ENCODE data around the gene CKAP5.

CKAP5 gene

GRCh38 chr11:46695345-46696211 lies 150.5 kb downstream of the CKAP5 start:
- ChIA-PET CTCF (no interaction called here), POLR2A (no interaction called here)
- DNase-seq (ENCODE audit: extremely low spot score), result no peak
- no peak for TF ChIP-seq FOXK2 (IDR thresholded peaks at IDR 0.05)
- TF ChIP-seq HDGF (IDR thresholded peaks at IDR 0.05; ENCODE audit: borderline replicate concordance), result no peak
- TF ChIP-seq TARDBP (IDR thresholded peaks at IDR 0.05), result no peak
- no peak for TF ChIP-seq PKNOX1 (IDR thresholded peaks at IDR 0.05)
- no peak for TF ChIP-seq NFRKB (IDR thresholded peaks at IDR 0.05)
- TF ChIP-seq FOXM1 (IDR thresholded peaks at IDR 0.05; ENCODE audit: borderline replicate concordance), result no peak
- no peak for TF ChIP-seq ELF4 (IDR thresholded peaks at IDR 0.05)
- TF ChIP-seq SP1 (IDR thresholded peaks at IDR 0.05), result no peak

- TF ChIP-seq BHLHE40 (IDR thresholded peaks at IDR 0.05; ENCODE audit: borderline replicate concordance) (no peak), ELF4 (IDR thresholded peaks at IDR 0.05) (no peak), L3MBTL2 (conservative IDR thresholded peaks at IDR 0.05) (no peak), CTBP1 (IDR thresholded peaks at IDR 0.05; ENCODE audit: borderline replicate concordance) (no peak), ZNF384 (IDR thresholded peaks at IDR 0.05) (no peak), FOXM1 (IDR thresholded peaks at IDR 0.05; ENCODE audit: borderline replicate concordance) (no peak), LEF1 (IDR thresholded peaks at IDR 0.05; ENCODE audit: borderline replicate concordance) (no peak), HDGF (IDR thresholded peaks at IDR 0.05; ENCODE audit: borderline replicate concordance) (no peak), SP1 (IDR thresholded peaks at IDR 0.05) (no peak), NFRKB (IDR thresholded peaks at IDR 0.05) (no peak), PKNOX1 (IDR thresholded peaks at IDR 0.05) (no peak), TARDBP (IDR thresholded peaks at IDR 0.05) (no peak), FOXK2 (IDR thresholded peaks at IDR 0.05) (no peak), FOXA1 (IDR thresholded peaks at IDR 0.05) (no peak), SUZ12 (IDR thresholded peaks at IDR 0.05) (no peak)
- ChIA-PET POLR2A (no interaction called here), CTCF (no interaction called here)
- no peak for DNase-seq (ENCODE audit: extremely low spot score)
These were observed 151.5 kb downstream of the CKAP5 start for GRCh38 chr11:46694607-46695006.

GRCh38 chr11:46694072-46694471 lies 152.0 kb downstream of the CKAP5 start:
- DNase-seq (ENCODE audit: extremely low spot score), result no peak
- TF ChIP-seq CTBP1 (IDR thresholded peaks at IDR 0.05; ENCODE audit: borderline replicate concordance), result no peak
- TF ChIP-seq FOXM1 (IDR thresholded peaks at IDR 0.05; ENCODE audit: borderline replicate concordance), result no peak
- no peak for TF ChIP-seq ELF4 (IDR thresholded peaks at IDR 0.05)
- TF ChIP-seq L3MBTL2 (conservative IDR thresholded peaks at IDR 0.05), result no peak
- TF ChIP-seq ARNT (IDR thresholded peaks at IDR 0.05), result no peak
- no peak for TF ChIP-seq FOXK2 (IDR thresholded peaks at IDR 0.05)
- TF ChIP-seq PKNOX1 (IDR thresholded peaks at IDR 0.05), result no peak
- no peak for TF ChIP-seq HDGF (IDR thresholded peaks at IDR 0.05; ENCODE audit: borderline replicate concordance)
- no peak for TF ChIP-seq NFRKB (IDR thresholded peaks at IDR 0.05)
- no peak for TF ChIP-seq ZNF384 (IDR thresholded peaks at IDR 0.05)
- no peak for TF ChIP-seq FOXA1 (IDR thresholded peaks at IDR 0.05)
- no peak for TF ChIP-seq TARDBP (IDR thresholded peaks at IDR 0.05)
- TF ChIP-seq SUZ12 (IDR thresholded peaks at IDR 0.05), result no peak
- no peak for TF ChIP-seq LEF1 (IDR thresholded peaks at IDR 0.05; ENCODE audit: borderline replicate concordance)
- TF ChIP-seq SP1 (IDR thresholded peaks at IDR 0.05), result no peak
- TF ChIP-seq BHLHE40 (IDR thresholded peaks at IDR 0.05; ENCODE audit: borderline replicate concordance), result no peak
- CTCF ChIA-PET, result interaction anchor here (0.6 kb wide), 1 partner anchor 371 kb away, joined by 5 read pairs; no protein-coding TSS in a partner anchor
- POLR2A ChIA-PET, result no interaction called here

- POLR2A ChIA-PET, result interaction anchor here (0.6 kb wide), 1 partner anchor 100 kb away, joined by 3 read pairs; the partner anchor contains the start of gene AMBRA1
- no peak for DNase-seq (ENCODE audit: extremely low spot score)
- CTCF ChIA-PET, result interaction anchor here (0.6 kb wide), 1 partner anchor 370 kb away, joined by 5 read pairs; no protein-coding TSS in a partner anchor
These were observed 152.5 kb downstream of the CKAP5 start for GRCh38 chr11:46693597-46694012.

More at GRCh38 chr11:46693597-46694012, 152.5 kb downstream of the CKAP5 start:
- TF ChIP-seq NFRKB (IDR thresholded peaks at IDR 0.05) (no peak), BHLHE40 (IDR thresholded peaks at IDR 0.05; ENCODE audit: borderline replicate concordance) (no peak), LEF1 (IDR thresholded peaks at IDR 0.05; ENCODE audit: borderline replicate concordance) (no peak), FOXA1 (IDR thresholded peaks at IDR 0.05) (no peak), PKNOX1 (IDR thresholded peaks at IDR 0.05) (no peak), FOXK2 (IDR thresholded peaks at IDR 0.05) (no peak), L3MBTL2 (conservative IDR thresholded peaks at IDR 0.05) (no peak), TARDBP (IDR thresholded peaks at IDR 0.05) (no peak), ZNF384 (IDR thresholded peaks at IDR 0.05) (no peak), CTBP1 (IDR thresholded peaks at IDR 0.05; ENCODE audit: borderline replicate concordance) (no peak), HDGF (IDR thresholded peaks at IDR 0.05; ENCODE audit: borderline replicate concordance) (no peak), FOXM1 (IDR thresholded peaks at IDR 0.05; ENCODE audit: borderline replicate concordance) (no peak)
